HCT116 (cell line): ENCODE results near the gene ADD2. TPM values are rescaled to one million over a fixed set of nuclear protein-coding genes. Genes with fewer than 3 reads are reported as not detected.

Experiments
- ATAC-seq: fragments of 200-7000 bp; cut with Tn5 transposase; 2 replicates; pipeline ENCODE4 v1.9.1; 2020; ENCODE audit warnings: mild to moderate bottlenecking, moderate library complexity
- BruUV-seq: library from RNA; stranded (reverse); fragments of 400-500 nt; replicated peaks from 2 replicates; lab custom pipeline; 2021; lab: Mats Ljungman, UMichigan
- CTCF ChIA-PET: fragments of 300-600 bp; sonication (Branson Sonifier 250); formaldehyde crosslinking; loops from one replicate; lab custom pipeline; 2021; ENCODE audit warnings: antibody characterized with exemption; lab: Charles Lee
- POLR2A ChIA-PET: fragments of 300-600, 350-600 bp; sonication (Branson Sonifier 250); formaldehyde crosslinking; loops from one replicate; lab custom pipeline; 2021; ENCODE audit warnings: antibody characterized with exemption; lab: Charles Lee
- RAD21 ChIA-PET, 2 experiments: fragments of 300-600 bp; sonication (Branson Sonifier 250); formaldehyde crosslinking; loops; one replicate each; lab custom pipeline; 2023; ENCODE audit warnings: low total read pairs in 2 of 2; ENCODE audit not compliant: uncharacterized antibody in 2 of 2, unreplicated experiment in 2 of 2, low non-redundant PET in 1 of 2; lab: Charles Lee
- DNase-seq: peaks from one replicate; pipeline ENCODE4 v3.0.0-alpha.2; 2010; ENCODE audit warnings: low read depth, low spot score
- H2AFZ ChIP-seq: fragments of 200-600 bp; shearing (Covaris generic), sonication (generic); 2 replicates; pipeline ENCODE4 v1.6.1; 2017; ENCODE audit warnings: low read depth, mixed run types, mixed read lengths, antibody characterized with exemption, low read length; ENCODE audit not compliant: poor library complexity, severe bottlenecking
- H3K27ac ChIP-seq: 2 replicates; pipeline ENCODE4 v1.5.1; 2012; ENCODE audit warnings: low read depth, low read length
- H3K27me3 ChIP-seq: fragments of 200-600 bp; sonication (generic); 2 replicates; pipeline ENCODE4 v1.6.1; 2016; ENCODE audit warnings: mixed run types, low read length, mixed read lengths; ENCODE audit not compliant: insufficient read depth
- H3K36me3 ChIP-seq, 2 experiments: fragments of 200-500 bp in 1 of 2; fragments of 200-600 bp in 1 of 2; sonication (Bioruptor generic) in 1 of 2; sonication (generic) in 1 of 2; 2 replicates each; pipeline versions ENCODE4 v1.5.1 to v1.6.1; 2014 to 2016; ENCODE audit warnings: low read length in 2 of 2, inconsistent platforms in 1 of 2, mixed read lengths in 1 of 2, mixed run types in 1 of 2; ENCODE audit not compliant: insufficient read depth in 2 of 2, control insufficient read depth in 1 of 2
- H3K4me1 ChIP-seq, 2 experiments: fragments of 200-600 bp in 1 of 2; sonication (generic) in 1 of 2; 2 replicates each; pipeline versions ENCODE4 v1.5.1 to v1.6.1; 2012 to 2017; ENCODE audit warnings: low read length in 2 of 2, inconsistent platforms in 1 of 2, mild to moderate bottlenecking in 1 of 2, mixed read lengths in 1 of 2, mixed run types in 1 of 2, moderate library complexity in 1 of 2; ENCODE audit not compliant: insufficient read depth in 2 of 2, control insufficient read depth in 1 of 2
- H3K4me2 ChIP-seq: fragments of 200-600 bp; sonication (generic); 2 replicates; pipeline ENCODE4 v1.6.1; 2017; ENCODE audit warnings: mixed run types, low read length, mixed read lengths
- H3K4me3 ChIP-seq, 2 experiments: fragments of 200-600 bp in 1 of 2; sonication (generic) in 1 of 2; replicated peaks in 1 of 2; 2 replicates each; pipeline ENCODE4 v1.5.1; 2011 to 2016; ENCODE audit warnings: low read length in 2 of 2, control low read depth in 1 of 2, low read depth in 1 of 2, mild to moderate bottlenecking in 1 of 2, mixed read lengths in 1 of 2, mixed run types in 1 of 2
- H3K79me2 ChIP-seq: fragments of 200-600 bp; sonication (generic); 2 replicates; pipeline ENCODE4 v1.6.1; 2017; ENCODE audit warnings: mild to moderate bottlenecking, mixed run types, low read length, moderate library complexity, mixed read lengths; ENCODE audit not compliant: insufficient read depth
- H3K9ac ChIP-seq: fragments of 200-600 bp; sonication (generic); 2 replicates; pipeline ENCODE4 v1.6.1; 2016; ENCODE audit warnings: low read length, mixed read lengths
- H3K9me2 ChIP-seq: fragments of 200-600 bp; sonication (generic), shearing (Covaris generic); 2 replicates; pipeline ENCODE4 v1.6.1; 2017; ENCODE audit warnings: mixed run types, mild to moderate bottlenecking, moderate library complexity; ENCODE audit not compliant: insufficient read depth
- H3K9me3 ChIP-seq, 2 experiments: fragments of 200-500 bp in 1 of 2; fragments of 200-600 bp in 1 of 2; sonication (Bioruptor generic) in 1 of 2; sonication (generic) in 1 of 2; 2 replicates each; pipeline ENCODE4 v1.6.1; 2014 to 2017; ENCODE audit warnings: low read length in 2 of 2, mixed read lengths in 2 of 2, inconsistent platforms in 1 of 2, low read depth in 1 of 2, mild to moderate bottlenecking in 1 of 2, mixed run types in 1 of 2, moderate library complexity in 1 of 2; ENCODE audit not compliant: control insufficient read depth in 1 of 2, insufficient read depth in 1 of 2
- H4K20me1 ChIP-seq: fragments of 200-600 bp; sonication (generic), shearing (Covaris generic); 2 replicates; pipeline ENCODE4 v1.6.1; 2017; ENCODE audit warnings: mixed run types, mild to moderate bottlenecking, moderate library complexity; ENCODE audit not compliant: insufficient read depth
- CBX3 ChIP-seq: IDR thresholded peaks from 2 replicates; pipeline ENCODE4 v1.6.1; 2012; ENCODE audit warnings: low read depth
- CEBPB ChIP-seq: IDR thresholded peaks from 2 replicates; pipeline ENCODE4 v1.6.1; 2012; ENCODE audit warnings: low read depth
- EGR1 ChIP-seq: IDR thresholded peaks from 2 replicates; pipeline ENCODE4 v1.6.1; 2012; ENCODE audit warnings: low read depth
- ELF1 ChIP-seq: IDR thresholded peaks from 2 replicates; pipeline ENCODE4 v1.6.1; 2012; ENCODE audit warnings: low read depth, borderline replicate concordance
- REST ChIP-seq: IDR thresholded peaks from 2 replicates; pipeline ENCODE4 v1.6.1; 2012; ENCODE audit warnings: low read depth
- SIN3A ChIP-seq: IDR thresholded peaks from 2 replicates; pipeline ENCODE4 v1.6.1; 2012; ENCODE audit warnings: low read depth
- SP1 ChIP-seq: IDR thresholded peaks from 2 replicates; pipeline ENCODE4 v1.6.1; 2012; ENCODE audit warnings: low read depth
- TCF7L2 ChIP-seq: IDR thresholded peaks from 2 replicates; pipeline ENCODE4 v1.7.0; 2011; ENCODE audit warnings: borderline replicate concordance, inconsistent platforms; ENCODE audit not compliant: insufficient read depth, insufficient read length; ENCODE audit errors: extremely low read depth
- ZFX ChIP-seq: fragments of 450-650 bp; IDR thresholded peaks from 2 replicates; pipeline ENCODE4 v1.6.1; 2017
- intact Hi-C: fragments of 100-400 bp; cut with micrococcal nuclease; formaldehyde crosslinking; loops from 2 replicates; pipeline ENCODE4 v1.10.0; 2022
- total RNA-seq: library from RNA; stranded (reverse); gene quantifications from one replicate; pipeline ENCODE4 v1.2.1, GENCODE V29; 2021; ENCODE audit not compliant: unreplicated experiment

ADD2 gene
- total RNA-seq, 1 experiment from 2014 or later, result 0.15 TPM

- no peak overlapping the region for H3K4me3 ChIP-seq
- H3K9ac ChIP-seq, result no peak overlapping the region
- intact Hi-C loops, result no loop called here
- TF ChIP-seq ZFX, result no peak
- TF ChIP-seq SIN3A, result no peak
- TF ChIP-seq ELF1, result no peak
- TF ChIP-seq REST, result no peak
- TF ChIP-seq CEBPB, result no peak
- no peak for TF ChIP-seq CBX3
- TF ChIP-seq TCF7L2, result no peak
- TF ChIP-seq SP1, result no peak
- TF ChIP-seq EGR1, result no peak
- H3K27ac ChIP-seq, result no peak overlapping the region
- no peak for ATAC-seq
- ChIA-PET RAD21 (no interaction called here), POLR2A (no interaction called here), CTCF (no interaction called here)
- H3K9me2 ChIP-seq, result no peaks in the 10 kb centered on the region
- BruUV-seq, result no TSS peak
- H3K4me1 ChIP-seq, result no peaks in the 10 kb centered on the region
- no peaks in the 10 kb centered on the region for H3K36me3 ChIP-seq
- H3K79me2 ChIP-seq, result no peaks in the 10 kb centered on the region
- no peak for DNase-seq
- H3K27me3 ChIP-seq, result no peaks in the 10 kb centered on the region
- H3K4me2 ChIP-seq, result no peak overlapping the region
- no peaks in the 10 kb centered on the region for H3K9me3 ChIP-seq
- H4K20me1 ChIP-seq, result no peaks in the 10 kb centered on the region
- no peak overlapping the region for H2AFZ ChIP-seq
Measured at GRCh38 chr2:70744397-70744796, 23.6 kb downstream of the ADD2 start.
